ENCODE measurements around the gene NKX2-1. TPM values are rescaled to one million over a fixed set of nuclear protein-coding genes. Genes with fewer than 3 reads are reported as not detected.

The NKX2-1 gene
- total and polyA plus RNA-seq, 10 of the 15 experiments (the other 5 are each of a cell fraction or from before 2014, with no cell fraction given), result 0.03 TPM; not detected in 9

DNA sequence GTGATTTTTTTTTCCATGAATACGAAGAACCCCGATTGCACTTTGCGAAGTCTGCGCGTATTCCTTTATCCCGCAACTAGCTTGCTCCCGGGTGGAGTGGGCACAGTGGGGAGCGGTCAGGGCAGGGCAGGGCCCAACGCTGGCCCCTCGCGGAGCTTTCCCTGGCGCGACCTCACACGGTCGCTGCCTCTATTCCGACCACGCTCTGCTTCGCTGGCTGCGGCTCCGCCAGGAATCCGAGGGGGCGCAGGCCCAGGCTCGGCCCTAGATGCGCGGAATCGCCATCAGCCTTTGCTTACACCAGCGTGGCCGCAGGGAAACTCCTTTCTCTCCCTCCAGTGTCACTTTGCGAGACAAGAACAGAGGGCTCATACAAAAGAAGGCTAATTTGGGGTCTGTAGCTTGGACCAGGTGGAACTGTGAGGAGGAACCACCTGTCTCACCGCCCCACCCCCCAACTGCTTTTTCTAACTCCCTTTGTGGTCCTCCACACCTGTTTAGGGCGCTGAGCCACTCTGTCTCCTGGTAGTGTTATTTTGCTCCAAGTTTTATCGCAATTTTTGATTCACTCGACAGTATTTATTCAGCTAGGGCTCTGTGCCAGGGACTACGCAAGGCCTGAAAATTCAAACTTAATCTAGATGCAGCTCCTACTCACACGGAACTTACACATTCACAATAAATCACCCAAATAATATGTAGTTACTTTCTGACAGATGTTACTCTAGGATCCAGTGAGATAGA is 3.1 kb upstream of the NKX2-1 start:
- POLR2A ChIA-PET, result no interaction called here
- 39% methylated on average over 34 of the region's 35 CpGs for WGBS (ENCODE audit: insufficient coverage, insufficient replicate concordance, low lambda C conversion rate, missing lambda C conversion rate)
- in situ Hi-C loops (cut with MboI), result no loop called here
- no TSS peak for BruUV-seq (replicated peaks)
- Histone ChIP-seq H3K9me3 (replicated peaks; ENCODE audit: control insufficient read depth, insufficient read depth, low read length) (no peaks in the 10 kb centered on the region; the same call in 2 of the 3 replicates), H3K36me3 (ENCODE audit: control insufficient read depth in 2 of 2, insufficient read depth in 2 of 2, low read length in 1 of 2) (no peaks in the 10 kb centered on the region; a peak in 1 of 4 replicates), H3K4me3 (no peak overlapping the region), H4K20me1 (ENCODE audit: control insufficient read depth, insufficient read depth) (no peaks in the 10 kb centered on the region), H3K27me3 (replicated peaks in 1 of 2; ENCODE audit: control insufficient read depth in 2 of 2, insufficient read depth in 2 of 2, low read length in 1 of 2) (peaks cover 8 to 21% of the 10 kb centered on the region in 2 experiments), H3K4me2 (ENCODE audit: control insufficient read depth, insufficient read depth) (no peak overlapping the region), H2AFZ (ENCODE audit: control insufficient read depth, low read depth, low read length) (no peak overlapping the region), H3K79me2 (ENCODE audit: control insufficient read depth, insufficient read depth, low read length) (no peaks in the 10 kb centered on the region), H3K27ac (ENCODE audit: control insufficient read depth, insufficient read depth) (no peak overlapping the region), H3K9ac (ENCODE audit: control insufficient read depth, insufficient read depth, low read length) (no peak overlapping the region), H3K4me1 (ENCODE audit: control insufficient read depth, insufficient read depth, low read length) (no peaks in the 10 kb centered on the region)
- no peak for TF ChIP-seq FOS (IDR thresholded peaks at IDR 0.05; ENCODE audit: borderline replicate concordance, extremely low read depth, insufficient read length)
- TF ChIP-seq RELA (IDR thresholded peaks at IDR 0.05; ENCODE audit: borderline replicate concordance, partially characterized antibody), result no peak
- no peak for TF ChIP-seq SRF (IDR thresholded peaks at IDR 0.05; ENCODE audit: low read depth in 2 of 2, low read length in 2 of 2)
- TF ChIP-seq, protein P1, sequence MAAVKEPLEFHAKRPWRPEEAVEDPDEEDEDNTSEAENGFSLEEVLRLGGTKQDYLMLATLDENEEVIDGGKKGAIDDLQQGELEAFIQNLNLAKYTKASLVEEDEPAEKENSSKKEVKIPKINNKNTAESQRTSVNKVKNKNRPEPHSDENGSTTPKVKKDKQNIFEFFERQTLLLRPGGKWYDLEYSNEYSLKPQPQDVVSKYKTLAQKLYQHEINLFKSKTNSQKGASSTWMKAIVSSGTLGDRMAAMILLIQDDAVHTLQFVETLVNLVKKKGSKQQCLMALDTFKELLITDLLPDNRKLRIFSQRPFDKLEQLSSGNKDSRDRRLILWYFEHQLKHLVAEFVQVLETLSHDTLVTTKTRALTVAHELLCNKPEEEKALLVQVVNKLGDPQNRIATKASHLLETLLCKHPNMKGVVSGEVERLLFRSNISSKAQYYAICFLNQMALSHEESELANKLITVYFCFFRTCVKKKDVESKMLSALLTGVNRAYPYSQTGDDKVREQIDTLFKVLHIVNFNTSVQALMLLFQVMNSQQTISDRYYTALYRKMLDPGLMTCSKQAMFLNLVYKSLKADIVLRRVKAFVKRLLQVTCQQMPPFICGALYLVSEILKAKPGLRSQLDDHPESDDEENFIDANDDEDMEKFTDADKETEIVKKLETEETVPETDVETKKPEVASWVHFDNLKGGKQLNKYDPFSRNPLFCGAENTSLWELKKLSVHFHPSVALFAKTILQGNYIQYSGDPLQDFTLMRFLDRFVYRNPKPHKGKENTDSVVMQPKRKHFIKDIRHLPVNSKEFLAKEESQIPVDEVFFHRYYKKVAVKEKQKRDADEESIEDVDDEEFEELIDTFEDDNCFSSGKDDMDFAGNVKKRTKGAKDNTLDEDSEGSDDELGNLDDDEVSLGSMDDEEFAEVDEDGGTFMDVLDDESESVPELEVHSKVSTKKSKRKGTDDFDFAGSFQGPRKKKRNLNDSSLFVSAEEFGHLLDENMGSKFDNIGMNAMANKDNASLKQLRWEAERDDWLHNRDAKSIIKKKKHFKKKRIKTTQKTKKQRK (IDR thresholded peaks at IDR 0.05; ENCODE audit: low read depth, low read length), result no peak
- TF ChIP-seq, protein P2, sequence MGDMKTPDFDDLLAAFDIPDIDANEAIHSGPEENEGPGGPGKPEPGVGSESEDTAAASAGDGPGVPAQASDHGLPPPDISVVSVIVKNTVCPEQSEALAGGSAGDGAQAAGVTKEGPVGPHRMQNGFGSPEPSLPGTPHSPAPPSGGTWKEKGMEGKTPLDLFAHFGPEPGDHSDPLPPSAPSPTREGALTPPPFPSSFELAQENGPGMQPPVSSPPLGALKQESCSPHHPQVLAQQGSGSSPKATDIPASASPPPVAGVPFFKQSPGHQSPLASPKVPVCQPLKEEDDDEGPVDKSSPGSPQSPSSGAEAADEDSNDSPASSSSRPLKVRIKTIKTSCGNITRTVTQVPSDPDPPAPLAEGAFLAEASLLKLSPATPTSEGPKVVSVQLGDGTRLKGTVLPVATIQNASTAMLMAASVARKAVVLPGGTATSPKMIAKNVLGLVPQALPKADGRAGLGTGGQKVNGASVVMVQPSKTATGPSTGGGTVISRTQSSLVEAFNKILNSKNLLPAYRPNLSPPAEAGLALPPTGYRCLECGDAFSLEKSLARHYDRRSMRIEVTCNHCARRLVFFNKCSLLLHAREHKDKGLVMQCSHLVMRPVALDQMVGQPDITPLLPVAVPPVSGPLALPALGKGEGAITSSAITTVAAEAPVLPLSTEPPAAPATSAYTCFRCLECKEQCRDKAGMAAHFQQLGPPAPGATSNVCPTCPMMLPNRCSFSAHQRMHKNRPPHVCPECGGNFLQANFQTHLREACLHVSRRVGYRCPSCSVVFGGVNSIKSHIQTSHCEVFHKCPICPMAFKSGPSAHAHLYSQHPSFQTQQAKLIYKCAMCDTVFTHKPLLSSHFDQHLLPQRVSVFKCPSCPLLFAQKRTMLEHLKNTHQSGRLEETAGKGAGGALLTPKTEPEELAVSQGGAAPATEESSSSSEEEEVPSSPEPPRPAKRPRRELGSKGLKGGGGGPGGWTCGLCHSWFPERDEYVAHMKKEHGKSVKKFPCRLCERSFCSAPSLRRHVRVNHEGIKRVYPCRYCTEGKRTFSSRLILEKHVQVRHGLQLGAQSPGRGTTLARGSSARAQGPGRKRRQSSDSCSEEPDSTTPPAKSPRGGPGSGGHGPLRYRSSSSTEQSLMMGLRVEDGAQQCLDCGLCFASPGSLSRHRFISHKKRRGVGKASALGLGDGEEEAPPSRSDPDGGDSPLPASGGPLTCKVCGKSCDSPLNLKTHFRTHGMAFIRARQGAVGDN (IDR thresholded peaks at IDR 0.05), result no peak
- no peak for TF ChIP-seq ZBED1 (IDR thresholded peaks at IDR 0.05; ENCODE audit: borderline replicate concordance)
- no peak for DNase-seq (ENCODE audit: low read depth, low spot score)
- CTCF ChIA-PET, result interaction anchor here (0.8 to 4.1 kb wide), 2 partner anchors 41 to 453 kb away, joined by 3 to 24 read pairs; no protein-coding TSS in a partner anchor
- SMC1A ChIA-PET (ENCODE audit: uncharacterized antibody, unreplicated experiment), result no interaction called here
- intact Hi-C loops (cut with micrococcal nuclease; ENCODE audit: unreplicated experiment), result no loop called here
- RAD21 ChIA-PET (ENCODE audit: unreplicated experiment), result no interaction called here
- no peak for FAIRE-seq
- no peak for ATAC-seq

Measured in GM12878 (cell line).